WI38 (cell line): ENCODE results near the gene COLEC12.
"Not testable (repeated sequence)": the region's sequence is repeated elsewhere in the genome, so short reads cannot be mapped to it uniquely, and the experiment has no call there.

Experiments used
- H3K4me3 ChIP-seq: 2 replicates; pipeline ENCODE4 v1.5.1; 2011; ENCODE audit warnings: low read depth, mild to moderate bottlenecking, control low read depth, low read length
- CTCF ChIP-seq: IDR thresholded peaks from 2 replicates; pipeline ENCODE4 v1.5.1; 2012; ENCODE audit warnings: low read depth, mild to moderate bottlenecking, control low read depth, low read length

Gene COLEC12

GRCh38 chr18:312415-312814, 188.1 kb downstream of the COLEC12 start:
- H3K4me3 ChIP-seq: no peak overlapping the region
- TF ChIP-seq CTCF: no peak

- H3K4me3 ChIP-seq: no peak overlapping the region
- no peak for TF ChIP-seq CTCF
These were observed 190.5 kb downstream of the COLEC12 start for GRCh38 chr18:310042-310441.

- H3K4me3 ChIP-seq: not testable (repeated sequence)
These were observed 192.4 kb downstream of the COLEC12 start for GRCh38 chr18:308086-308485.

- no peak overlapping the region for H3K4me3 ChIP-seq
- TF ChIP-seq CTCF: no peak
These were observed 193.8 kb downstream of the COLEC12 start for GRCh38 chr18:306608-307255.

GRCh38 chr18:305003-305501, 195.4 kb downstream of the COLEC12 start:
- H3K4me3 ChIP-seq: no peak overlapping the region
- TF ChIP-seq CTCF: no peak

GRCh38 chr18:303607-304006, 196.9 kb downstream of the COLEC12 start:
- TF ChIP-seq CTCF: no peak
- H3K4me3 ChIP-seq: no peak overlapping the region

GRCh38 chr18:303011-303410, 197.5 kb downstream of the COLEC12 start:
- TF ChIP-seq CTCF: no peak

GRCh38 chr18:302097-302496, 198.4 kb downstream of the COLEC12 start:
- TF ChIP-seq CTCF: no peak
- no peak overlapping the region for H3K4me3 ChIP-seq

More at GRCh38 chr18:303011-303410, 197.5 kb downstream of the COLEC12 start:
- H3K4me3 ChIP-seq: no peak overlapping the region
